Endothelial cell (in vitro differentiated cells): Measurements from ENCODE around the gene ILDR1. TPM values are rescaled to one million over a fixed set of nuclear protein-coding genes. Genes with fewer than 3 reads are reported as not detected.

Source experiments
- DNase-seq: peaks from one replicate; pipeline ENCODE4 v3.0.0; 2021; ENCODE audit warnings: low spot score
- H3K27ac Mint-ChIP-seq: one replicate; pipeline ENCODE4 v1.8.0; 2021; ENCODE audit warnings: mixed read lengths, inconsistent platforms; ENCODE audit not compliant: unreplicated experiment
- H3K27me3 Mint-ChIP-seq: one replicate; pipeline ENCODE4 v1.8.0; 2021; ENCODE audit warnings: mild to moderate bottlenecking, moderate library complexity, mixed read lengths, inconsistent platforms; ENCODE audit not compliant: unreplicated experiment
- H3K36me3 Mint-ChIP-seq: one replicate; pipeline ENCODE4 v1.8.0; 2021; ENCODE audit warnings: mild to moderate bottlenecking, low read depth, mixed read lengths, inconsistent platforms; ENCODE audit not compliant: unreplicated experiment
- H3K4me1 Mint-ChIP-seq: one replicate; pipeline ENCODE4 v1.8.0; 2021; ENCODE audit warnings: mild to moderate bottlenecking, mixed read lengths, inconsistent platforms; ENCODE audit not compliant: unreplicated experiment
- H3K4me3 Mint-ChIP-seq: one replicate; pipeline ENCODE4 v1.8.0; 2021; ENCODE audit warnings: mild to moderate bottlenecking, mixed read lengths, inconsistent platforms; ENCODE audit not compliant: unreplicated experiment
- H3K9me3 Mint-ChIP-seq: one replicate; pipeline ENCODE4 v1.8.0; 2021; ENCODE audit warnings: mixed read lengths, inconsistent platforms; ENCODE audit not compliant: unreplicated experiment
- CTCF ChIP-seq: fragments of 200-600 bp; sonication (generic); IDR thresholded peaks from one replicate; pipeline ENCODE4 v1.5.0; 2021; ENCODE audit warnings: antibody characterized with exemption; ENCODE audit not compliant: unreplicated experiment
- total RNA-seq: library from RNA; stranded (reverse); fragmentation: NEBNext Ultra II Directional; extraction: Animal tissue kit (Norgen Biotek cat#: 25700); gene quantifications from one replicate; pipeline ENCODE4 v1.2.1, GENCODE V29; 2021; ENCODE audit not compliant: unreplicated experiment

Gene ILDR1
- total RNA-seq, 1 donor from 2014 or later, result not detected

- Mint-ChIP-seq H3K27ac (no peak overlapping the region), H3K27me3 (peaks cover 1% of the 10 kb centered on the region), H3K36me3 (no peaks in the 10 kb centered on the region), H3K9me3 (no peaks in the 10 kb centered on the region), H3K4me1 (peaks cover 8% of the 10 kb centered on the region), H3K4me3 (no peak overlapping the region)
- no peak for TF ChIP-seq CTCF
- no peak for DNase-seq
Measured at GRCh38 chr3:122010506-122010905, 11.5 kb downstream of the ILDR1 start.

GRCh38 chr3:122008166-122008565 is 13.9 kb downstream of the ILDR1 start:
- Mint-ChIP-seq H3K27me3 (no peaks in the 10 kb centered on the region), H3K4me3 (no peak overlapping the region), H3K9me3 (no peaks in the 10 kb centered on the region), H3K4me1 (peaks cover 30% of the 10 kb centered on the region), H3K36me3 (no peaks in the 10 kb centered on the region), H3K27ac (no peak overlapping the region)
- no peak for TF ChIP-seq CTCF
- no peak for DNase-seq

GRCh38 chr3:122006267-122006666 is 15.8 kb downstream of the ILDR1 start:
- TF ChIP-seq CTCF, result no peak
- no peaks in the 10 kb centered on the region for H3K36me3 Mint-ChIP-seq
- H3K4me1 Mint-ChIP-seq, result peaks cover 34% of the 10 kb centered on the region
- H3K9me3 Mint-ChIP-seq, result no peaks in the 10 kb centered on the region
- H3K4me3 Mint-ChIP-seq, result no peak overlapping the region
- H3K27ac Mint-ChIP-seq, result no peak overlapping the region
- H3K27me3 Mint-ChIP-seq, result peaks cover under 1% of the 10 kb centered on the region
- DNase-seq, result no peak

DNA sequence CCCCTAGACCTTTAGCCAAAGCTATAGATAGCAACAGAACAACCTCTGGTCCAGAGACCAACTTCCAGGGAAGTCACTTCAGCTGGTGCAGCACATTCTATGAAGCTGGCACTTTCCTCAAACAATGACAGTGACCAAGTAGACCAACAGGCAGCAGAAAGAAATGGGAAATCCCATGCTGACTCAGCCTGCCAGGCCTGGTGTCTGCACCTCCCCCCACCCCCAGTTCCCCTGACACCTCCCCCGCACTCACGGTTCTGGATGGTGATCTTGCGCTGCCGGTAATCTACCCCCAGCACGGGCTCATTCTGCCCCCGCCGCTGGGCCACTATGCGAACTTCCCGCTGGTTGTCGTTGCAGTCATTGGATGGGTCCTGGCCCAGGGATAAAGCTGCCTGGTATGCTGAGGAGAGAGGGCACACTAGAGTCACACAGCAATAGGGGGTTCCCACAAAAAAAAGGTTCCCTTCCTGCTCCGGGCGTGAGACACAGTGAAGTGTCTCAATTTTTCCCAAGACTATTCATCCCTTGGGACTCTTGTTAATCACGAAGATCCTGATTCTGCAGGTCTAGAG is 17.0 kb downstream of the ILDR1 start:
- Mint-ChIP-seq H3K27me3 (peaks cover 2% of the 10 kb centered on the region), H3K27ac (no peak overlapping the region), H3K4me1 (peaks cover 34% of the 10 kb centered on the region), H3K36me3 (no peaks in the 10 kb centered on the region), H3K4me3 (no peak overlapping the region), H3K9me3 (no peaks in the 10 kb centered on the region)
- no peak for TF ChIP-seq CTCF
- DNase-seq, result no peak

DNA sequence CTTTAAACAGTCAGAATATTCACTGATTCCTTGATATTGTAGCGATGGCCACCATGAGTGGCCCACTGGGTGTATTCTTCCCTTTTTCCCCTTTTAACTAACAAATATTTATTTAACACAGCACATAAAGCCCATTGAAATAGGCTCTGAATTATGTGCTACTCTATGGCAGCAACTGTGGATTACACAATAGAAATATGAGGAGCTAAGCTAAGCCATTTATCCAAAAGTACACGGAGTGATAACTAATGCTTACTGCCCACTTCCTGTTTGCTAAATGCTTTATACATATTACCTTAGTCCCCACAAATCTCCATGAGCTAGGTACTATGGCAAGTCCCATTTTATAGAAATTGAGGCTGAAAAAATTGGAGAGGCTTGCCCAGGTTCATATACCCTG is 17.9 kb downstream of the ILDR1 start:
- no peak for TF ChIP-seq CTCF
- no peak for DNase-seq
- no peak overlapping the region for H3K27ac Mint-ChIP-seq
- peaks cover 2% of the 10 kb centered on the region for H3K27me3 Mint-ChIP-seq
- H3K36me3 Mint-ChIP-seq, result no peaks in the 10 kb centered on the region
- H3K9me3 Mint-ChIP-seq, result no peaks in the 10 kb centered on the region
- H3K4me1 Mint-ChIP-seq, result peaks cover 30% of the 10 kb centered on the region
- no peak overlapping the region for H3K4me3 Mint-ChIP-seq
